ENCODE data around the gene DLGAP1. TPM values are rescaled to one million over a fixed set of nuclear protein-coding genes. Genes with fewer than 3 reads are reported as not detected.

Gene DLGAP1
- total and polyA plus RNA-seq, 10 donors, result 0.11 to 6.0 (median 2.1) TPM

- Histone ChIP-seq H3K27me3 (replicated peaks in 1 of 7) (no peaks in the 10 kb centered on the region), H3K4me3 (no peak overlapping the region), H3K27ac (no peak overlapping the region), H3K36me3 (no peaks in the 10 kb centered on the region), H3K9me3 (no peaks in the 10 kb centered on the region), H3K4me1 (no peaks in the 10 kb centered on the region)
- no peak for TF ChIP-seq POLR2AphosphoS5 (IDR thresholded peaks at IDR 0.05)
- no peak for TF ChIP-seq POLR2A (IDR thresholded peaks at IDR 0.05)
- TF ChIP-seq, protein P1, sequence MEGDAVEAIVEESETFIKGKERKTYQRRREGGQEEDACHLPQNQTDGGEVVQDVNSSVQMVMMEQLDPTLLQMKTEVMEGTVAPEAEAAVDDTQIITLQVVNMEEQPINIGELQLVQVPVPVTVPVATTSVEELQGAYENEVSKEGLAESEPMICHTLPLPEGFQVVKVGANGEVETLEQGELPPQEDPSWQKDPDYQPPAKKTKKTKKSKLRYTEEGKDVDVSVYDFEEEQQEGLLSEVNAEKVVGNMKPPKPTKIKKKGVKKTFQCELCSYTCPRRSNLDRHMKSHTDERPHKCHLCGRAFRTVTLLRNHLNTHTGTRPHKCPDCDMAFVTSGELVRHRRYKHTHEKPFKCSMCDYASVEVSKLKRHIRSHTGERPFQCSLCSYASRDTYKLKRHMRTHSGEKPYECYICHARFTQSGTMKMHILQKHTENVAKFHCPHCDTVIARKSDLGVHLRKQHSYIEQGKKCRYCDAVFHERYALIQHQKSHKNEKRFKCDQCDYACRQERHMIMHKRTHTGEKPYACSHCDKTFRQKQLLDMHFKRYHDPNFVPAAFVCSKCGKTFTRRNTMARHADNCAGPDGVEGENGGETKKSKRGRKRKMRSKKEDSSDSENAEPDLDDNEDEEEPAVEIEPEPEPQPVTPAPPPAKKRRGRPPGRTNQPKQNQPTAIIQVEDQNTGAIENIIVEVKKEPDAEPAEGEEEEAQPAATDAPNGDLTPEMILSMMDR (IDR thresholded peaks at IDR 0.05 in 8 of 11, conservative IDR thresholded peaks at IDR 0.05 in 3 of 11), result no peak
- DNase-seq, result no peak
- intact Hi-C loops (cut with DNase I; ENCODE audit: low total_unique reads), result no loop called here
These were observed 506.1 kb downstream of the DLGAP1 start for GRCh38 chr18:3948958-3949357.

GRCh38 chr18:3947383-3947782 is 507.7 kb downstream of the DLGAP1 start:
- H3K27ac ChIP-seq, result no peak overlapping the region
- H3K27me3 ChIP-seq (replicated peaks in 1 of 7), result no peaks in the 10 kb centered on the region
- no peaks in the 10 kb centered on the region for H3K9me3 ChIP-seq
- no peaks in the 10 kb centered on the region for H3K4me1 ChIP-seq
- WGBS, 5 donors, result 71 to 81% (median 79%) methylated on average over 3 of the region's 3 CpGs
- TF ChIP-seq POLR2AphosphoS5 (IDR thresholded peaks at IDR 0.05), result no peak
- TF ChIP-seq, protein P1 (IDR thresholded peaks at IDR 0.05 in 8 of 11, conservative IDR thresholded peaks at IDR 0.05 in 3 of 11), result no peak
- no peak for TF ChIP-seq POLR2A (IDR thresholded peaks at IDR 0.05)
- DNase-seq, result no peak
- H3K36me3 ChIP-seq, result no peaks in the 10 kb centered on the region
- H3K4me3 ChIP-seq, result no peak overlapping the region
- intact Hi-C loops (cut with DNase I; ENCODE audit: low total_unique reads), result no loop called here

DNA sequence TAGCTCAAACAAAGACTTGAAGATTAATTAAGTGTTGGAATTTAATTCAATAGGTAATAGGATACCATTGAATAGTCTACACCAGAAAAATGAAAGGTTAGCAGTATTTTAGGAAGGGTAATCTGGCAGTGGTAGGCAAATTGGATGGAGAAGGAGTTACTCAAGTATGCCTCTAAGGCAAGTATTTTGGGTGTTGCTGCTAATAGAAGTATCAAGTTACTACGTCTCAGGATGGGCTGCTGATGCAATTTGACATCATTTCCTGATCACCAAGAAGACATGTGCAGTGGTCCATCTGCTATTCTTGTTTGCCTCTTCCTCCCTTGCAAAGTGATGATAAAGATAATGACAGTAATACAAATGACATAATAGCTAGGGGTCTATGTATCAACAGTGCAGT is 519.8 kb downstream of the DLGAP1 start:
- WGBS, 5 donors, result 43 to 75% (median 47%) methylated on average over 1 of the region's 1 CpG
- H3K36me3 ChIP-seq, result no peaks in the 10 kb centered on the region
- H3K9me3 ChIP-seq, result peaks cover 0 to 9% (median 0%) of the 10 kb centered on the region in 8 donors
- no peak for DNase-seq
- intact Hi-C loops (cut with DNase I; ENCODE audit: low total_unique reads), result no loop called here
- no peaks in the 10 kb centered on the region for H3K4me1 ChIP-seq
- TF ChIP-seq POLR2AphosphoS5 (IDR thresholded peaks at IDR 0.05), result no peak
- TF ChIP-seq POLR2A (IDR thresholded peaks at IDR 0.05), result no peak
- TF ChIP-seq, protein P1 (IDR thresholded peaks at IDR 0.05 in 8 of 11, conservative IDR thresholded peaks at IDR 0.05 in 3 of 11), result no peak
- no peak overlapping the region for H3K27ac ChIP-seq
- no peak overlapping the region for H3K4me3 ChIP-seq
- H3K27me3 ChIP-seq (replicated peaks in 1 of 7), result no peaks in the 10 kb centered on the region

GRCh38 chr18:3932276-3932675 is 522.8 kb downstream of the DLGAP1 start:
- H3K27me3 ChIP-seq (replicated peaks in 1 of 7), result no peaks in the 10 kb centered on the region
- H3K27ac ChIP-seq, result no peak overlapping the region
- H3K4me1 ChIP-seq, result no peaks in the 10 kb centered on the region
- intact Hi-C loops (cut with DNase I; ENCODE audit: low total_unique reads), result no loop called here
- no peaks in the 10 kb centered on the region for H3K36me3 ChIP-seq
- WGBS, 5 donors, result 53 to 86% (median 59%) methylated on average over 3 to 4 of the region's 4 CpGs
- TF ChIP-seq POLR2A (IDR thresholded peaks at IDR 0.05) (no peak), POLR2AphosphoS5 (IDR thresholded peaks at IDR 0.05) (no peak)
- TF ChIP-seq, protein P1 (IDR thresholded peaks at IDR 0.05 in 8 of 11, conservative IDR thresholded peaks at IDR 0.05 in 3 of 11), result no peak
- no peak overlapping the region for H3K4me3 ChIP-seq
- H3K9me3 ChIP-seq, result no peaks in the 10 kb centered on the region
- DNase-seq, result no peak

All from spleen (tissue), 11 donors.